Astrocyte (in vitro differentiated cells and primary cell): ENCODE measurements around the gene PCDHGC4. TPM values are rescaled to one million over a fixed set of nuclear protein-coding genes. Genes with fewer than 3 reads are reported as not detected.

Source experiments
- DNase-seq: peaks from one replicate; pipeline ENCODE4 v3.0.0-alpha.2; 2010; ENCODE audit warnings: low read depth
- FAIRE-seq: peaks from 2 replicates; lab custom pipeline; 2011; peaks lifted over from hg19 to GRCh38; lab: Jason Lieb, UNC
- H2AFZ ChIP-seq: 2 replicates; pipeline ENCODE4 v1.6.0; 2012; ENCODE audit warnings: low read depth, low read length, inconsistent platforms
- H3K27ac ChIP-seq: 2 replicates; pipeline ENCODE4 v1.5.1; 2011; ENCODE audit warnings: low read depth, low read length, inconsistent platforms
- H3K27me3 ChIP-seq: 2 replicates; pipeline ENCODE4 v1.6.0; 2011; ENCODE audit warnings: low read length, inconsistent platforms; ENCODE audit not compliant: insufficient read depth
- H3K36me3 ChIP-seq: 2 replicates; pipeline ENCODE4 v1.5.1; 2011; ENCODE audit warnings: low read length, inconsistent platforms; ENCODE audit not compliant: insufficient read depth
- H3K4me1 ChIP-seq: 2 replicates; pipeline ENCODE4 v1.5.1; 2011; ENCODE audit warnings: low read length, inconsistent platforms; ENCODE audit not compliant: insufficient read depth
- H3K4me2 ChIP-seq: 2 replicates; pipeline ENCODE4 v1.6.0; 2012; ENCODE audit warnings: low read length, inconsistent platforms
- H3K4me3 ChIP-seq: 2 replicates; pipeline ENCODE4 v1.5.1; 2011; ENCODE audit warnings: low read depth, mild to moderate bottlenecking, low read length, inconsistent platforms; ENCODE audit not compliant: insufficient read depth
- H3K79me2 ChIP-seq: 2 replicates; pipeline ENCODE4 v1.6.0; 2012; ENCODE audit warnings: mild to moderate bottlenecking, low read length, inconsistent platforms; ENCODE audit not compliant: insufficient read depth
- H3K9ac ChIP-seq: 2 replicates; pipeline ENCODE4 v1.6.0; 2012; ENCODE audit warnings: mild to moderate bottlenecking, low read length, inconsistent platforms
- H3K9me3 ChIP-seq: 2 replicates; pipeline ENCODE4 v1.5.1; 2012; ENCODE audit warnings: low read depth, mild to moderate bottlenecking, low read length, inconsistent platforms; ENCODE audit not compliant: insufficient read depth
- H4K20me1 ChIP-seq: 2 replicates; pipeline ENCODE4 v1.6.0; 2012; ENCODE audit warnings: low read length, inconsistent platforms; ENCODE audit not compliant: insufficient read depth
- H3K27ac Mint-ChIP-seq: one replicate; pipeline ENCODE4 v1.8.0; 2021; ENCODE audit warnings: mild to moderate bottlenecking, mixed read lengths; ENCODE audit not compliant: unreplicated experiment
- H3K27me3 Mint-ChIP-seq: one replicate; pipeline ENCODE4 v1.8.0; 2021; ENCODE audit warnings: low read depth, mixed read lengths; ENCODE audit not compliant: unreplicated experiment
- H3K36me3 Mint-ChIP-seq: one replicate; pipeline ENCODE4 v1.8.0; 2021; ENCODE audit warnings: low read depth, mixed read lengths; ENCODE audit not compliant: unreplicated experiment
- H3K4me1 Mint-ChIP-seq: one replicate; pipeline ENCODE4 v1.8.0; 2021; ENCODE audit warnings: low read depth, mixed read lengths; ENCODE audit not compliant: unreplicated experiment
- H3K4me3 Mint-ChIP-seq: one replicate; pipeline ENCODE4 v1.8.0; 2021; ENCODE audit warnings: mild to moderate bottlenecking, moderate library complexity, mixed read lengths; ENCODE audit not compliant: unreplicated experiment
- H3K9me3 Mint-ChIP-seq: one replicate; pipeline ENCODE4 v1.8.0; 2021; ENCODE audit warnings: mild to moderate bottlenecking, mixed read lengths; ENCODE audit not compliant: unreplicated experiment
- CTCF ChIP-seq: IDR thresholded peaks from 2 replicates; pipeline ENCODE4 v1.5.1; 2011; ENCODE audit warnings: low read depth, mild to moderate bottlenecking, inconsistent platforms, low read length, moderate library complexity; ENCODE audit not compliant: insufficient read depth
- EZH2 ChIP-seq: IDR thresholded peaks from 2 replicates; pipeline ENCODE4 v1.6.1; 2012; ENCODE audit warnings: mild to moderate bottlenecking, low read length, inconsistent platforms; ENCODE audit not compliant: insufficient read depth
- total RNA-seq: library from RNA; stranded (reverse); gene quantifications from 2 replicates; pipeline ENCODE4 v1.2.1, GENCODE V29; 2021

Gene PCDHGC4
- total RNA-seq, 1 donor from 2014 or later: 7.4 TPM

- H3K79me2 ChIP-seq: peaks cover 3% of the 10 kb centered on the region
- no peaks in the 10 kb centered on the region for H4K20me1 ChIP-seq
- no peak overlapping the region for H3K4me2 ChIP-seq
- H3K27me3 Mint-ChIP-seq: no peaks in the 10 kb centered on the region
- no peak overlapping the region for H3K4me3 Mint-ChIP-seq
- peaks cover 2% of the 10 kb centered on the region for H3K9me3 Mint-ChIP-seq
- no peaks in the 10 kb centered on the region for H3K27me3 ChIP-seq
- peaks cover 21% of the 10 kb centered on the region for H3K36me3 Mint-ChIP-seq
- H3K4me3 ChIP-seq: no peak overlapping the region
- H3K27ac Mint-ChIP-seq: no peak overlapping the region
- no peak overlapping the region for H3K9ac ChIP-seq
- TF ChIP-seq EZH2 (no peak), CTCF (no peak)
- no peak for DNase-seq
- no peak overlapping the region for H3K27ac ChIP-seq
- no peak for FAIRE-seq
- peaks cover 2% of the 10 kb centered on the region for H3K4me1 ChIP-seq
- H3K36me3 ChIP-seq: peaks cover 9% of the 10 kb centered on the region
- no peak overlapping the region for H2AFZ ChIP-seq
- no peaks in the 10 kb centered on the region for H3K9me3 ChIP-seq
- peaks cover 6% of the 10 kb centered on the region for H3K4me1 Mint-ChIP-seq
Observed at GRCh38 chr5:141501761-141502160, 16.9 kb downstream of the PCDHGC4 start.

GRCh38 chr5:141503681-141504080 lies 18.9 kb downstream of the PCDHGC4 start:
- no peak for DNase-seq
- Mint-ChIP-seq H3K36me3 (peaks cover 15% of the 10 kb centered on the region), H3K9me3 (no peaks in the 10 kb centered on the region)

More at GRCh38 chr5:141503681-141504080, 18.9 kb downstream of the PCDHGC4 start:
- no peak overlapping the region for H3K27ac ChIP-seq
- TF ChIP-seq EZH2: no peak
- TF ChIP-seq CTCF: no peak
- H3K36me3 ChIP-seq: peaks cover 6% of the 10 kb centered on the region
- no peaks in the 10 kb centered on the region for H3K79me2 ChIP-seq
- H3K9ac ChIP-seq: no peak overlapping the region
- peaks cover 20% of the 10 kb centered on the region for H3K4me1 ChIP-seq
- no peak overlapping the region for H3K4me2 ChIP-seq
- FAIRE-seq: no peak
- H4K20me1 ChIP-seq: no peaks in the 10 kb centered on the region
- H3K4me3 Mint-ChIP-seq: no peak overlapping the region
- H3K4me3 ChIP-seq: no peak overlapping the region
- H3K27me3 ChIP-seq: no peaks in the 10 kb centered on the region
- H3K4me1 Mint-ChIP-seq: peaks cover 17% of the 10 kb centered on the region
- no peak overlapping the region for H3K27ac Mint-ChIP-seq
- no peaks in the 10 kb centered on the region for H3K9me3 ChIP-seq
- H2AFZ ChIP-seq: no peak overlapping the region
- H3K27me3 Mint-ChIP-seq: no peaks in the 10 kb centered on the region
